COLO668 (cell line): Measurements from ENCODE around the gene UBR4.
A peak's percentile ranks its signal among the peaks of the same experiment; 100 is the strongest.

Source experiments
- DNase-seq: peaks from one replicate; lab custom pipeline; 2025; ENCODE audit not compliant: unreplicated experiment; lab: John Stamatoyannopoulos, UW

The UBR4 gene

GRCh38 chr1:19096036-19096833 lies 113.8 kb downstream of the UBR4 start:
- DNase-seq = peak; percentile 17

GRCh38 chr1:19091196-19091953 lies 118.7 kb downstream of the UBR4 start:
- DNase-seq = no peak

GRCh38 chr1:19089524-19089923 lies 120.5 kb downstream of the UBR4 start:
- no peak for DNase-seq

- no peak for DNase-seq
Observed at GRCh38 chr1:19088717-19089442, 121.2 kb downstream of the UBR4 start.

- DNase-seq = no peak
Observed at GRCh38 chr1:19087737-19088594, 122.1 kb downstream of the UBR4 start.

- no peak for DNase-seq
Observed at GRCh38 chr1:19087017-19087736, 122.9 kb downstream of the UBR4 start.

- no peak for DNase-seq
Observed at GRCh38 chr1:19086176-19086875, 123.7 kb downstream of the UBR4 start.

GRCh38 chr1:19084206-19084738 lies 125.8 kb downstream of the UBR4 start:
- no peak for DNase-seq

GRCh38 chr1:19083081-19083480 lies 127.0 kb downstream of the UBR4 start:
- no peak for DNase-seq

- no peak for DNase-seq
Observed at GRCh38 chr1:19081218-19081893, 128.7 kb downstream of the UBR4 start.

GRCh38 chr1:19080721-19081120 lies 129.3 kb downstream of the UBR4 start:
- no peak for DNase-seq

- DNase-seq = no peak
Observed at GRCh38 chr1:19079541-19080472, 130.3 kb downstream of the UBR4 start.

GRCh38 chr1:19078536-19078935 lies 131.5 kb downstream of the UBR4 start:
- DNase-seq = no peak

- DNase-seq = no peak
Observed at GRCh38 chr1:19076841-19077616, 133.0 kb downstream of the UBR4 start.

GRCh38 chr1:19074902-19075721 lies 135.0 kb downstream of the UBR4 start:
- DNase-seq = no peak

GRCh38 chr1:19074361-19074901 lies 135.6 kb downstream of the UBR4 start:
- no peak for DNase-seq
